Measurements from ENCODE around the gene COQ3.
A peak's percentile ranks its signal among the peaks of the same experiment; 100 is the strongest.

The COQ3 gene

GRCh38 chr6:99424022-99424421, 30.0 kb upstream of the COQ3 start:
- peak overlapping the region; percentile 100 for H3K27ac ChIP-seq (ENCODE audit: insufficient read depth, low read length, poor library complexity, severe bottlenecking)
- H3K9me3 ChIP-seq (ENCODE audit: control insufficient read depth, low read length): no peaks in the 10 kb centered on the region
- DNase-seq: no peak
- H3K27me3 ChIP-seq (replicated peaks; ENCODE audit: control insufficient read depth, insufficient read depth, low read length, poor library complexity, severe bottlenecking): no peaks in the 10 kb centered on the region
- H3K4me1 ChIP-seq (ENCODE audit: control insufficient read depth, insufficient read depth, low read length, poor library complexity, severe bottlenecking): peaks cover 35% of the 10 kb centered on the region
- H3K4me3 ChIP-seq (ENCODE audit: insufficient read depth, low read depth, low read length, poor library complexity, severe bottlenecking): peak overlapping the region; percentile 99
- H3K36me3 ChIP-seq (ENCODE audit: control insufficient read depth, insufficient read depth, low read length): no peaks in the 10 kb centered on the region

GRCh38 chr6:99422912-99423311, 28.9 kb upstream of the COQ3 start:
- H3K4me1 ChIP-seq (ENCODE audit: control insufficient read depth, insufficient read depth, low read length, poor library complexity, severe bottlenecking): peaks cover 35% of the 10 kb centered on the region
- no peak overlapping the region for H3K4me3 ChIP-seq (ENCODE audit: insufficient read depth, low read depth, low read length, poor library complexity, severe bottlenecking)

GRCh38 chr6:99416892-99417767, 23.1 kb upstream of the COQ3 start:
- no peak overlapping the region for H3K4me3 ChIP-seq (ENCODE audit: insufficient read depth, low read depth, low read length, poor library complexity, severe bottlenecking)
- peaks cover 1% of the 10 kb centered on the region for H3K36me3 ChIP-seq (ENCODE audit: control insufficient read depth, insufficient read depth, low read length)
- peak overlapping the region; percentile 6 for H3K27ac ChIP-seq (ENCODE audit: insufficient read depth, low read length, poor library complexity, severe bottlenecking)
- no peaks in the 10 kb centered on the region for H3K9me3 ChIP-seq (ENCODE audit: control insufficient read depth, low read length)
- H3K27me3 ChIP-seq (replicated peaks; ENCODE audit: control insufficient read depth, insufficient read depth, low read length, poor library complexity, severe bottlenecking): no peaks in the 10 kb centered on the region
- peaks cover 15% of the 10 kb centered on the region for H3K4me1 ChIP-seq (ENCODE audit: control insufficient read depth, insufficient read depth, low read length, poor library complexity, severe bottlenecking)
- no peak for DNase-seq

More at GRCh38 chr6:99422912-99423311, 28.9 kb upstream of the COQ3 start:
- Histone ChIP-seq H3K9me3 (ENCODE audit: control insufficient read depth, low read length) (no peaks in the 10 kb centered on the region), H3K27me3 (replicated peaks; ENCODE audit: control insufficient read depth, insufficient read depth, low read length, poor library complexity, severe bottlenecking) (no peaks in the 10 kb centered on the region), H3K27ac (ENCODE audit: insufficient read depth, low read length, poor library complexity, severe bottlenecking) (no peak overlapping the region), H3K36me3 (ENCODE audit: control insufficient read depth, insufficient read depth, low read length) (no peaks in the 10 kb centered on the region)
- no peak for DNase-seq

- H3K36me3 ChIP-seq (ENCODE audit: control insufficient read depth, insufficient read depth, low read length): peaks cover 10% of the 10 kb centered on the region
- DNase-seq: no peak
- H3K27me3 ChIP-seq (replicated peaks; ENCODE audit: control insufficient read depth, insufficient read depth, low read length, poor library complexity, severe bottlenecking): no peaks in the 10 kb centered on the region
- H3K4me1 ChIP-seq (ENCODE audit: control insufficient read depth, insufficient read depth, low read length, poor library complexity, severe bottlenecking): peaks cover 6% of the 10 kb centered on the region
- H3K4me3 ChIP-seq (ENCODE audit: insufficient read depth, low read depth, low read length, poor library complexity, severe bottlenecking): no peak overlapping the region
- H3K9me3 ChIP-seq (ENCODE audit: control insufficient read depth, low read length): no peaks in the 10 kb centered on the region
- no peak overlapping the region for H3K27ac ChIP-seq (ENCODE audit: insufficient read depth, low read length, poor library complexity, severe bottlenecking)
These were observed 22.2 kb upstream of the COQ3 start for GRCh38 chr6:99416226-99416625.

- Histone ChIP-seq H3K4me3 (ENCODE audit: insufficient read depth, low read depth, low read length, poor library complexity, severe bottlenecking) (no peak overlapping the region), H3K4me1 (ENCODE audit: control insufficient read depth, insufficient read depth, low read length, poor library complexity, severe bottlenecking) (peaks cover 5% of the 10 kb centered on the region), H3K9me3 (ENCODE audit: control insufficient read depth, low read length) (no peaks in the 10 kb centered on the region), H3K27me3 (replicated peaks; ENCODE audit: control insufficient read depth, insufficient read depth, low read length, poor library complexity, severe bottlenecking) (no peaks in the 10 kb centered on the region), H3K27ac (ENCODE audit: insufficient read depth, low read length, poor library complexity, severe bottlenecking) (no peak overlapping the region), H3K36me3 (ENCODE audit: control insufficient read depth, insufficient read depth, low read length) (peaks cover 16% of the 10 kb centered on the region)
- no peak for DNase-seq
These were observed 21.5 kb upstream of the COQ3 start for GRCh38 chr6:99415446-99415845.

GRCh38 chr6:99412065-99412464, 18.1 kb upstream of the COQ3 start:
- H3K4me1 ChIP-seq (ENCODE audit: control insufficient read depth, insufficient read depth, low read length, poor library complexity, severe bottlenecking): no peaks in the 10 kb centered on the region
- no peak overlapping the region for H3K27ac ChIP-seq (ENCODE audit: insufficient read depth, low read length, poor library complexity, severe bottlenecking)
- no peaks in the 10 kb centered on the region for H3K27me3 ChIP-seq (replicated peaks; ENCODE audit: control insufficient read depth, insufficient read depth, low read length, poor library complexity, severe bottlenecking)
- no peak overlapping the region for H3K4me3 ChIP-seq (ENCODE audit: insufficient read depth, low read depth, low read length, poor library complexity, severe bottlenecking)
- no peaks in the 10 kb centered on the region for H3K9me3 ChIP-seq (ENCODE audit: control insufficient read depth, low read length)
- DNase-seq: no peak
- H3K36me3 ChIP-seq (ENCODE audit: control insufficient read depth, insufficient read depth, low read length): peaks cover 37% of the 10 kb centered on the region

- H3K36me3 ChIP-seq (ENCODE audit: control insufficient read depth, insufficient read depth, low read length): peaks cover 61% of the 10 kb centered on the region
- no peak overlapping the region for H3K4me3 ChIP-seq (ENCODE audit: insufficient read depth, low read depth, low read length, poor library complexity, severe bottlenecking)
- no peak for DNase-seq
- no peaks in the 10 kb centered on the region for H3K4me1 ChIP-seq (ENCODE audit: control insufficient read depth, insufficient read depth, low read length, poor library complexity, severe bottlenecking)
- no peaks in the 10 kb centered on the region for H3K9me3 ChIP-seq (ENCODE audit: control insufficient read depth, low read length)
- no peak overlapping the region for H3K27ac ChIP-seq (ENCODE audit: insufficient read depth, low read length, poor library complexity, severe bottlenecking)
- no peaks in the 10 kb centered on the region for H3K27me3 ChIP-seq (replicated peaks; ENCODE audit: control insufficient read depth, insufficient read depth, low read length, poor library complexity, severe bottlenecking)
These were observed 15.7 kb upstream of the COQ3 start for GRCh38 chr6:99409672-99410071.

- Histone ChIP-seq H3K27ac (ENCODE audit: insufficient read depth, low read length, poor library complexity, severe bottlenecking) (no peak overlapping the region), H3K4me1 (ENCODE audit: control insufficient read depth, insufficient read depth, low read length, poor library complexity, severe bottlenecking) (no peaks in the 10 kb centered on the region), H3K27me3 (replicated peaks; ENCODE audit: control insufficient read depth, insufficient read depth, low read length, poor library complexity, severe bottlenecking) (no peaks in the 10 kb centered on the region), H3K4me3 (ENCODE audit: insufficient read depth, low read depth, low read length, poor library complexity, severe bottlenecking) (no peak overlapping the region), H3K36me3 (ENCODE audit: control insufficient read depth, insufficient read depth, low read length) (peaks cover 82% of the 10 kb centered on the region), H3K9me3 (ENCODE audit: control insufficient read depth, low read length) (no peaks in the 10 kb centered on the region)
- no peak for DNase-seq
These were observed 13.1 kb upstream of the COQ3 start for GRCh38 chr6:99407076-99407475.

- Histone ChIP-seq H3K27me3 (replicated peaks; ENCODE audit: control insufficient read depth, insufficient read depth, low read length, poor library complexity, severe bottlenecking) (no peaks in the 10 kb centered on the region), H3K9me3 (ENCODE audit: control insufficient read depth, low read length) (no peaks in the 10 kb centered on the region), H3K27ac (ENCODE audit: insufficient read depth, low read length, poor library complexity, severe bottlenecking) (no peak overlapping the region), H3K4me3 (ENCODE audit: insufficient read depth, low read depth, low read length, poor library complexity, severe bottlenecking) (no peak overlapping the region), H3K4me1 (ENCODE audit: control insufficient read depth, insufficient read depth, low read length, poor library complexity, severe bottlenecking) (no peaks in the 10 kb centered on the region), H3K36me3 (ENCODE audit: control insufficient read depth, insufficient read depth, low read length) (peaks cover 72% of the 10 kb centered on the region)
- no peak for DNase-seq
These were observed 8.5 kb upstream of the COQ3 start for GRCh38 chr6:99402448-99402847.

GRCh38 chr6:99397287-99397686, 3.3 kb upstream of the COQ3 start:
- Histone ChIP-seq H3K27me3 (replicated peaks; ENCODE audit: control insufficient read depth, insufficient read depth, low read length, poor library complexity, severe bottlenecking) (no peaks in the 10 kb centered on the region), H3K27ac (ENCODE audit: insufficient read depth, low read length, poor library complexity, severe bottlenecking) (no peak overlapping the region), H3K9me3 (ENCODE audit: control insufficient read depth, low read length) (no peaks in the 10 kb centered on the region), H3K4me1 (ENCODE audit: control insufficient read depth, insufficient read depth, low read length, poor library complexity, severe bottlenecking) (no peaks in the 10 kb centered on the region), H3K4me3 (ENCODE audit: insufficient read depth, low read depth, low read length, poor library complexity, severe bottlenecking) (no peak overlapping the region), H3K36me3 (ENCODE audit: control insufficient read depth, insufficient read depth, low read length) (peaks cover 22% of the 10 kb centered on the region)
- no peak for DNase-seq
